Limb (tissue), 2 donors: ENCODE measurements around the gene STAB1.

ENCODE experiments used
- DNase-seq, 2 donors: peaks; one replicate each; pipeline ENCODE4 v3.0.0-alpha.2; 2016; ENCODE audit errors: extremely low spot score in 2 of 2

Gene STAB1

GRCh38 chr3:52483577-52484381 lies 11.4 kb upstream of the STAB1 start:
- peak in 1 of 2 donors; percentile 38 for DNase-seq

- DNase-seq, result no peak
Measured at GRCh38 chr3:52484680-52485461, 10.3 kb upstream of the STAB1 start.

GRCh38 chr3:52487050-52487787 lies 7.9 kb upstream of the STAB1 start:
- no peak for DNase-seq

- DNase-seq, result no peak
Measured at GRCh38 chr3:52487788-52488691, 7.1 kb upstream of the STAB1 start.

GRCh38 chr3:52488746-52489145 lies 6.4 kb upstream of the STAB1 start:
- no peak for DNase-seq

- DNase-seq, result no peak
Measured at GRCh38 chr3:52489453-52489852, 5.7 kb upstream of the STAB1 start.

- DNase-seq, result no peak
Measured at GRCh38 chr3:52490035-52490938, 4.9 kb upstream of the STAB1 start.

GRCh38 chr3:52490939-52491526 lies 4.1 kb upstream of the STAB1 start:
- no peak for DNase-seq

- DNase-seq, result no peak
Measured at GRCh38 chr3:52492059-52492458, 3.1 kb upstream of the STAB1 start.

GRCh38 chr3:52493232-52494017 lies 1.7 kb upstream of the STAB1 start:
- no peak for DNase-seq

- no peak for DNase-seq
Measured at GRCh38 chr3:52494445-52494844, 693 bp upstream of the STAB1 start.

- no peak for DNase-seq
Measured at GRCh38 chr3:52495777-52496602, 852 bp downstream of the STAB1 start.

GRCh38 chr3:52498137-52499054 lies 3.3 kb downstream of the STAB1 start:
- no peak for DNase-seq

GRCh38 chr3:52501046-52501445 lies 5.9 kb downstream of the STAB1 start:
- DNase-seq, result no peak

- no peak for DNase-seq
Measured at GRCh38 chr3:52502001-52502400, 6.9 kb downstream of the STAB1 start.

GRCh38 chr3:52502808-52503350 lies 7.7 kb downstream of the STAB1 start:
- no peak for DNase-seq
